Measurements from ENCODE around the gene DNAH14. TPM values are rescaled to one million over a fixed set of nuclear protein-coding genes. Genes with fewer than 3 reads are reported as not detected.

DNAH14 gene
- total and polyA plus RNA-seq, 2 of the 13 experiments (the other 11 are each of a cell fraction or from before 2014, with no cell fraction given): 4.5 to 27.5 TPM

DNA sequence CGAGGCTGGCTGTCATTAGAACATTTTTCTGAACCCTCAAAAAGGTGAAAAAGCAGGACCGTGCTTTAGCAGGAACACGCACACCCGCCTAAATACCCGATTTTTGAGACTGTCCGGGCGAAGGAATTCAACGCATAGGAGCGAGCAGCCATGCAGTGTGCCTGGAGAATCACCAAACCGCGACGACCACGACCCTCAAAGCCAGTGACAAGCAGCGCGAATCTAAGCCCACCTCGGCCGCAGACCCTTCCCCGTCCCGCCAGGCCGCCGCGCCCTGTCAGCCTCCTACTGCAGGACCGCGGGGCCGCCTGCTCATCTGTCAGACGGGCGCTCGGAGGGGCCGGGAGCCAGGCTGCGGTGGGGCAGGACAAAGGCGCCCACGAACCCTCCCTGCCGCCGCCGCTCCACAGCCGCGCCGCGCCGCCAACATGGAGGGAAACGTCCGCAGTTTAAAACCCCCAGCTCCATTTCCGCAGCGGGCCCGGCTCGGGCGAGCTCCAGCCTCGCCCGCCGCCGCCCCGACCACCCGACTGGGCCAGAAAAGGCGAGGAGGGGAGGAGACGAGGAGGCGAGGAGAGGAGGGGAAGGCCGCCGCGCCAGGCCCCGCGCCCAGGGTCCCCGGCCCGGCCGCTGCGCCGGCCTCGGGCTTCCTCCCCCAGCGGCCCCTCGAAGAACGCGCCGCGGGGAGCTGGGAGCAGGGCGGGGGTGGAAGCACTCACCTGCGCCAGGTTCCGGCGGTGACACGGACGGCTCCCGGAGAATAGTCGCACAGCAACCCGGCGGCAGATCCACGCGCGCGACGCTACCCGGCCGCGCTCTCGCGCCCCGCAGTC lies 498.0 kb downstream of the DNAH14 start, which contains the start of gene LBR:
LBR (minus strand) TSS at position 804 of the 833 bp plus-strand sequence. CDS start 3,963 bp downstream, outside the sequence.
- DNase-seq (ENCODE audit: low spot score) (no peak), FAIRE-seq (no peak), ATAC-seq (peak; percentile 79)
- intact Hi-C loops (cut with micrococcal nuclease; ENCODE audit: unreplicated experiment): loop anchor here (2.0 kb wide), 2 partner anchors 13 to 15 kb away; no protein-coding TSS in a partner anchor
- no peaks in the 10 kb centered on the region for H3K9me3 ChIP-seq (ENCODE audit: low read length)
- H3K9ac ChIP-seq (ENCODE audit: insufficient read depth, low read depth, low read length): peak within 1 kb of the TSS; percentile 92
- H3K79me2 ChIP-seq (ENCODE audit: insufficient read depth, low read length): peaks cover 54% of the 10 kb centered on the region
- peak within 1 kb of the TSS; percentile 86 for H3K27ac ChIP-seq (ENCODE audit: extremely low read length, insufficient read depth, low read length)
- no peaks in the 10 kb centered on the region; a peak in 1 of 5 replicates for H3K27me3 ChIP-seq (ENCODE audit: control insufficient read depth in 1 of 2, insufficient read depth in 2 of 2, low read length in 2 of 2)
- H3K4me1 ChIP-seq (ENCODE audit: insufficient read depth, low read length): peaks cover 48% of the 10 kb centered on the region
- H3K4me2 ChIP-seq (ENCODE audit: low read depth, low read length): peak within 1 kb of the TSS; percentile 92
- H3K36me3 ChIP-seq (replicated peaks in 1 of 2; ENCODE audit: control insufficient read depth in 1 of 2, insufficient read depth in 2 of 2, low read length in 2 of 2): 0 out of 5 replicates have a peak, but pooled peaks cover 0 to 11% of the 10 kb centered on the region in 2 experiments
- BruUV-seq (replicated peaks): no TSS peak
- ChIA-PET CTCF (ENCODE audit: low intra/inter-chr PET ratio, low total read pairs) (no interaction called here), POLR2A (interaction anchor here (1.6 to 2.1 kb wide), 2 partner anchors 17 to 635 kb away, joined by 4 to 5 read pairs; no protein-coding TSS in a partner anchor)
- 2% methylated on average over 17 of the region's 94 CpGs for whole genome bisulfite sequencing (ENCODE audit: low lambda C conversion rate)
- peak within 1 kb of the TSS; percentile 81 for H2AFZ ChIP-seq (ENCODE audit: low read length)
- peak within 1 kb of the TSS; percentile 83 to 95 (median 93) for H3K4me3 ChIP-seq (replicated peaks in 1 of 3; ENCODE audit: insufficient read depth in 1 of 3, low read depth in 2 of 3, low read length in 3 of 3)
- in situ Hi-C loops (cut with HindIII; ENCODE audit: extremely low pct_ligation_motif_present, low pct_unique_long_range_greater_than_20kb): no loop called here
- H4K20me1 ChIP-seq (ENCODE audit: insufficient read depth, low read length): peaks cover 17% of the 10 kb centered on the region
- no peak for TF ChIP-seq TBX2 (CRISPR knock-in tag; IDR thresholded peaks at IDR 0.05; ENCODE audit: borderline replicate concordance)
- TF ChIP-seq, protein P1, sequence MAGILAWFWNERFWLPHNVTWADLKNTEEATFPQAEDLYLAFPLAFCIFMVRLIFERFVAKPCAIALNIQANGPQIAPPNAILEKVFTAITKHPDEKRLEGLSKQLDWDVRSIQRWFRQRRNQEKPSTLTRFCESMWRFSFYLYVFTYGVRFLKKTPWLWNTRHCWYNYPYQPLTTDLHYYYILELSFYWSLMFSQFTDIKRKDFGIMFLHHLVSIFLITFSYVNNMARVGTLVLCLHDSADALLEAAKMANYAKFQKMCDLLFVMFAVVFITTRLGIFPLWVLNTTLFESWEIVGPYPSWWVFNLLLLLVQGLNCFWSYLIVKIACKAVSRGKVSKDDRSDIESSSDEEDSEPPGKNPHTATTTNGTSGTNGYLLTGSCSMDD (CRISPR knock-in tag; IDR thresholded peaks at IDR 0.05): no peak
- peak; percentile 29; the same call in 1 of the 2 replicates for TF ChIP-seq KDM5B (CRISPR knock-in tag; IDR thresholded peaks at IDR 0.05; ENCODE audit: borderline replicate concordance)
- peak in 1 of 2 experiments; percentile 72; a peak in 3 of 4 replicates for TF ChIP-seq POLR2A (IDR thresholded peaks at IDR 0.05; ENCODE audit: insufficient read depth in 1 of 2, low read depth in 2 of 2, low read length in 2 of 2)
- peak; percentile 82 for TF ChIP-seq HNRNPLL (IDR thresholded peaks at IDR 0.05; ENCODE audit: low read depth, low read length, poor library complexity, severe bottlenecking)
- 0 out of 2 replicates have a peak, but pooled peaks have one; percentile 3 for TF ChIP-seq HNRNPL (IDR thresholded peaks at IDR 0.05; ENCODE audit: low read depth, low read length)
- TF ChIP-seq ZIK1 (CRISPR knock-in tag; IDR thresholded peaks at IDR 0.05; ENCODE audit: borderline replicate concordance, low read depth): 0 out of 2 replicates have a peak, but pooled peaks have one; percentile 17
- TF ChIP-seq, protein P2, sequence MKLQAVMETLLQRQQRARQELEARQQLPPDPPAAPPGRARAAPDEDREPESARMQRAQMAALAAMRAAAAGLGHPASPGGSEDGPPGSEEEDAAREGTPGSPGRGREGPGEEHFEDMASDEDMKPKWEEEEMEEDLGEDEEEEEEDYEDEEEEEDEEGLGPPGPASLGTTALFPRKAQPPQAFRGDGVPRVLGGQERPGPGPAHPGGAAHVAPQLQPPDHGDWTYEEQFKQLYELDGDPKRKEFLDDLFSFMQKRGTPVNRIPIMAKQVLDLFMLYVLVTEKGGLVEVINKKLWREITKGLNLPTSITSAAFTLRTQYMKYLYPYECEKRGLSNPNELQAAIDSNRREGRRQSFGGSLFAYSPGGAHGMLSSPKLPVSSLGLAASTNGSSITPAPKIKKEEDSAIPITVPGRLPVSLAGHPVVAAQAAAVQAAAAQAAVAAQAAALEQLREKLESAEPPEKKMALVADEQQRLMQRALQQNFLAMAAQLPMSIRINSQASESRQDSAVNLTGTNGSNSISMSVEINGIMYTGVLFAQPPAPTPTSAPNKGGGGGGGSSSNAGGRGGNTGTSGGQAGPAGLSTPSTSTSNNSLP (IDR thresholded peaks at IDR 0.05; ENCODE audit: low read depth, low read length): no peak
- TF ChIP-seq ADNP (CRISPR knock-in tag; IDR thresholded peaks at IDR 0.05): no peak
- TF ChIP-seq, protein P3, sequence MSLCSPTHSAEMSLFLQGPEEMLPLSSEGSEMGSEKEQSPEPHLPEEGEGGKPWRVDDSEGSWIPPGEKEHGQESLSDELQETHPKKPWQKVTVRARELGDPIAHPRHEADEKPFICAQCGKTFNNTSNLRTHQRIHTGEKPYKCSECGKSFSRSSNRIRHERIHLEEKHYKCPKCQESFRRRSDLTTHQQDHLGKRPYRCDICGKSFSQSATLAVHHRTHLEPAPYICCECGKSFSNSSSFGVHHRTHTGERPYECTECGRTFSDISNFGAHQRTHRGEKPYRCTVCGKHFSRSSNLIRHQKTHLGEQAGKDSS (CRISPR knock-in tag; IDR thresholded peaks at IDR 0.05; ENCODE audit: borderline replicate concordance, low read depth): peak; percentile 41; the same call in 1 of the 2 replicates
- TF ChIP-seq, protein P4, sequence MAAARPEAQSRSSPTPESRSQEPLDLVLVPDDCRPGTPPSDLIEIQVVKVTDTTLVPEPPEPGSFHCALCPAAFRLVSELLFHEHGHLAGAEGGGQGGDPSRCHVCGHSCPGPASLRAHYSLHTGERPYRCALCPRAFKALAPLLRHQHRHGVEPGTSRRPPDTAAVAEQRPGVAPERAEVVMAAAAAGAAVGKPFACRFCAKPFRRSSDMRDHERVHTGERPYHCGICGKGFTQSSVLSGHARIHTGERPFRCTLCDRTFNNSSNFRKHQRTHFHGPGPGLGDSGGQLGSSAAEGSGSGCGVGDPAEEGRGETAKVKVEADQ (CRISPR knock-in tag; IDR thresholded peaks at IDR 0.05; ENCODE audit: borderline replicate concordance): 0 out of 2 replicates have a peak, but pooled peaks have one; percentile 5
- no peak for TF ChIP-seq SOX6 (IDR thresholded peaks at IDR 0.05)
- no peak for TF ChIP-seq SOX6 (CRISPR knock-in tag; IDR thresholded peaks at IDR 0.05)
- TF ChIP-seq SAFB2 (CRISPR knock-in tag; IDR thresholded peaks at IDR 0.05; ENCODE audit: borderline replicate concordance, low read depth): peak; percentile 53; the same call in 1 of the 2 replicates
- TF ChIP-seq ZFP62 (CRISPR knock-in tag; IDR thresholded peaks at IDR 0.05): no peak
- TF ChIP-seq SNAPC5 (CRISPR knock-in tag; IDR thresholded peaks at IDR 0.05; ENCODE audit: borderline replicate concordance): no peak
- TF ChIP-seq POLR2AphosphoS5 (IDR thresholded peaks at IDR 0.05; ENCODE audit: low read depth, low read length): peak; percentile 13; the same call in 1 of the 2 replicates
- TF ChIP-seq CENPT (CRISPR knock-in tag; IDR thresholded peaks at IDR 0.05; ENCODE audit: low read depth): 0 out of 2 replicates have a peak, but pooled peaks have one; percentile 13
- TF ChIP-seq RBFOX2 (IDR thresholded peaks at IDR 0.05; ENCODE audit: low read depth, low read length): peak; percentile 75
